ENCODE measurements around the gene CARM1.

Gene CARM1

DNA sequence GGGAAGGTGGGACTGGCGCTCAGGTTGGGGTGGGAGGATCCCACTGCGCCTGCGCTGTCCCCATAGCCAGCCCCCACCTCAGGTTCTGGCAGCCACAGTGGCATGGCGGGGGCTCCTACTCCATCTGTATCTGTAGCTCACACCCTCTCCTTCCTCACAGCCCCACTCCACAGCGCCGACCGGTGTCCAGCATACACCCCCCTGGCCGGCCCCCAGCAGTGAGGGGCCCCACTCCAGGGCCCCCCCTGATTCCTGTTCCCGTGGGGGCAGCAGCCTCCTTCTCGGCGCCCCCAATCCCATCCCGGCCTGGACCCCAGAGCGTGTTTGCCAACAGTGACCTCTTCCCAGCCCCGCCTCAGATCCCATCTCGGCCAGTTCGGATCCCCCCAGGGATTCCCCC is 41.4 kb upstream of the CARM1 start:
- Mint-ChIP-seq H3K27ac (no peak overlapping the region), H3K36me3 (ENCODE audit: low read depth) (peaks cover 25% of the 10 kb centered on the region), H3K9me3 (no peaks in the 10 kb centered on the region), H3K4me1 (no peaks in the 10 kb centered on the region), H3K27me3 (ENCODE audit: low read depth) (no peaks in the 10 kb centered on the region), H3K4me3 (no peak overlapping the region)
- TF ChIP-seq, protein P1, sequence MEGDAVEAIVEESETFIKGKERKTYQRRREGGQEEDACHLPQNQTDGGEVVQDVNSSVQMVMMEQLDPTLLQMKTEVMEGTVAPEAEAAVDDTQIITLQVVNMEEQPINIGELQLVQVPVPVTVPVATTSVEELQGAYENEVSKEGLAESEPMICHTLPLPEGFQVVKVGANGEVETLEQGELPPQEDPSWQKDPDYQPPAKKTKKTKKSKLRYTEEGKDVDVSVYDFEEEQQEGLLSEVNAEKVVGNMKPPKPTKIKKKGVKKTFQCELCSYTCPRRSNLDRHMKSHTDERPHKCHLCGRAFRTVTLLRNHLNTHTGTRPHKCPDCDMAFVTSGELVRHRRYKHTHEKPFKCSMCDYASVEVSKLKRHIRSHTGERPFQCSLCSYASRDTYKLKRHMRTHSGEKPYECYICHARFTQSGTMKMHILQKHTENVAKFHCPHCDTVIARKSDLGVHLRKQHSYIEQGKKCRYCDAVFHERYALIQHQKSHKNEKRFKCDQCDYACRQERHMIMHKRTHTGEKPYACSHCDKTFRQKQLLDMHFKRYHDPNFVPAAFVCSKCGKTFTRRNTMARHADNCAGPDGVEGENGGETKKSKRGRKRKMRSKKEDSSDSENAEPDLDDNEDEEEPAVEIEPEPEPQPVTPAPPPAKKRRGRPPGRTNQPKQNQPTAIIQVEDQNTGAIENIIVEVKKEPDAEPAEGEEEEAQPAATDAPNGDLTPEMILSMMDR (IDR thresholded peaks at IDR 0.05; ENCODE audit: unreplicated experiment in 3 of 3) = no peak

DNA sequence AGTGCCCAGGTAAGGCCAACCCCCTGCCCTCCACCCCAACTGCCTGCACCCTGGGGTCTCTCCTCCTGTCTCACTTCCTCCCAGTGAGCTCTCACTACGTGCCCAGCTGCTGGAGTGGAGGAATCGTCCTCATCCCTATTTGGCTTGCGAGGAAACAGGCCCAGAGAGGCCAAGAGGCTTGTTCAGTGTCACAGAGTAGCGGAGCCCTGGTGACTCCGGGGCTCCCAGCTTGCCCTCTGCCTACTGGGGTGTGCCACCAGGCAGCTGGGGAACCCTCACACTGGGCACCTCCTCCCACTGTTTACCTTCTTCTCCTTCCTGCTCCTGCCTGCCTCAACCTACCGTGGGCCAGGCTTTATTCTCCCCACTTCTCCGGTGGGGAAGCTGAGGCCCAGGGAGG is 41.0 kb upstream of the CARM1 start:
- Mint-ChIP-seq H3K9me3 (no peaks in the 10 kb centered on the region), H3K27me3 (ENCODE audit: low read depth) (no peaks in the 10 kb centered on the region), H3K27ac (no peak overlapping the region), H3K4me1 (peaks cover 2% of the 10 kb centered on the region), H3K36me3 (ENCODE audit: low read depth) (peaks cover 23% of the 10 kb centered on the region), H3K4me3 (no peak overlapping the region)
- TF ChIP-seq, protein P1 (IDR thresholded peaks at IDR 0.05; ENCODE audit: unreplicated experiment in 3 of 3) = no peak

DNA sequence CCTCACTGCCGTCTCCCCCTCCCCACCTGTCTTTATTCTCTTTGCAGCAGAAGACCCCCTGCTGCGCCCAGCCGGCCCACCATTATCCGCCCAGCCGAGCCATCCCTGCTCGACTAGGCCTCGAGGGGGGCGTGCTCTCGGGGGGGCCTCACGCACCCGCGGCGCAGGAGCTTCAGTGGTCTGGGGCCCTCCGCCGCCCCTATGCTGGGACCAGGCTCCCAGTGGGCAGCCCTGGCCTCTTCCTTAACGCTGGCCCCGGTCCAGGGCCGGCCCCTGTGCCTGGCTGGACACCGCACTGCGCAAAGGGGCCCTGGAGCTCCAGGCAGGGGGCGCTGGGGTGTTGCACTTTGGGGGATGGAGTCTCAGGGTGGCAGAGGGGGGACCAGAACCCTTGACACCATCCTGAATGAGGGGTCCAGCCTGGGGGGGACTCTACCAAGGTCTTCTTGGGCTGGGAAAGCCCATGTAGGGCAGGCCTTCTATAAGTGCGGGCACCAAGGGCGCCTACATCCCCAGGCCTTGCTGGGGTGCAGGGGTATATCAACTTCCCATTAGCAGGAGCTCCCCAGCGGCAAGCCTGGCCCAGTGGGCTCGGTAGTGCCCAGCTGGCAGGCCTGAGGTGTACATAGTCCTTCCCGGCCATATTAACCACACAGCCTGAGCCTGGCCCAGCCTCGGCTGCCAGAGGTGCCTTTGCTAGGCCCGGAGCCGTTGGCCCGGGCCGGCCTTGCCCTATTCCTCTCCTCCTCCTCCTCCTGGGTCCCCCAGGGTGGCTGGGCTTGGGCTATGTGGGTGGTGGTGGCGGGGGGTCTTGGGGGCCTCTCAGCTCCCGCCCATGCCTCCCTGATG is 40.2 kb upstream of the CARM1 start:
- Mint-ChIP-seq H3K4me1 (peaks cover 7% of the 10 kb centered on the region), H3K9me3 (peaks cover under 1% of the 10 kb centered on the region), H3K27me3 (ENCODE audit: low read depth) (no peaks in the 10 kb centered on the region), H3K36me3 (ENCODE audit: low read depth) (peaks cover 21% of the 10 kb centered on the region), H3K27ac (no peak overlapping the region), H3K4me3 (no peak overlapping the region)
- TF ChIP-seq, protein P1 (IDR thresholded peaks at IDR 0.05; ENCODE audit: unreplicated experiment in 3 of 3) = no peak

DNA sequence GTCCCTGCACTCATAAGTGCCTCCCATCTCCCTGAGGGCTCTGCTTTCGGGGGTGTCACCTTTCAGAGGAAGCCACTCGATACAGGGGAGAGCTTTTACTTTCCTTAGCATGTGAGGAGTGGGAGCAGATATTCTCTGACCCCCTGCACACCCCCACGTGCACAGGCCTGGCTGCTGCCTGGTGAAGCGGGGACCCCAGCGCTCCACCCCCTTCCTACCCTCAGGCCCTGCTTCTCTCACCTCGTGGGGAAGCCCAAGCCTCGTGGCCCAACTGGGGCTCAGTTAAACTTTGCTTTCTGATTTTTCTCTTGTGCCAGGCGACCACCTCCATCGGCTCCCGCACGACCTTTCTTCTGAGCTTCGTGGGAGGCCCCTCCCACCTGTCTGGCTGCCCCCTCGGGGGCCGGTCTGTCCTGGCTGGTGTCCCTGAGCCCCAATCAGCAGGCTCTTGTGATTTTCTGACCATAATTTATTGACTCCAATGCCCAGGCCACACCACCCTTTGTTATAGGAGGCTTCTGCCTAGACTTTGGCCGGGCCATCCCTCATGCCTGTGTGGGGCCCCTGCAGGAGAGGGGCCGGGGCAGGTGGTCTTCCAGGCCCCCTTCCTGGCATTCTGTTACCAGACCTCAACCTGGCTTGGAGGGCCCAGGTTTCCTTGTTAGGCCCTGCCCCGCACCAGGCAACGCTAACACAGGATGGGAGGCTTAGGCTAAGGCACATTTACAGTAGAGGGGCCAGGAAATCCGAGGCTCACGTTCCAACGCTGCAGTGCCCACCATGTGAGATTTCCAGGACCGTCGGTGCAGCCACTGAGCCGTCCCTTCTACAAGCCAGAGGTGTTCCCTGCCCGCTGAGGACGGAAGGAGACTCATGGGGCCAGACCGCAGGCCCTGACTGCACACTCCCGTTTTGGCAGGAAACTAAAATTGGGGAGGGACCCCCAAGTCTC is 39.1 kb upstream of the CARM1 start:
- peaks cover 20% of the 10 kb centered on the region for H3K36me3 Mint-ChIP-seq (ENCODE audit: low read depth)
- no peak overlapping the region for H3K4me3 Mint-ChIP-seq
- H3K27me3 Mint-ChIP-seq (ENCODE audit: low read depth) = no peaks in the 10 kb centered on the region
- H3K9me3 Mint-ChIP-seq = peaks cover 5% of the 10 kb centered on the region
- H3K27ac Mint-ChIP-seq = peak overlapping the region; percentile 11 to 85 (median 69)
- H3K4me1 Mint-ChIP-seq = peaks cover 12% of the 10 kb centered on the region
- TF ChIP-seq, protein P1 (IDR thresholded peaks at IDR 0.05; ENCODE audit: unreplicated experiment in 3 of 3) = no peak

DNA sequence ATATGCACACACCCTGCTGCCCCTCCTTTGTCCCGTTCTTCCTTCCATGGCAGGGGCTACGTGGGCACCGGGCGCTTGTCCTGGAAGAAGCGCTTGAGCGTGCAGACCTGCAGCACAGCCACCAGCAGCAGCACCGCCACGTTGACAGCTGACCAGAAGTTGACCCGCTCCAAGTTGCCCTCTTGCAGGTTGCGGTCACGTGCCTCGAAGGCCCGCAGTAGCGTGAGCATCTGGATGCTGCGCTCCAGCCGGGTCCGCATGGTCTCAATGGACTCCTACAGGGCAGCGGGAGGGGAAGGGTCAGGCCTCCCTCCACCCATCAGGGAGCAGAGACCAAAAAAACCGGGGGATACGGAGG is 38.4 kb upstream of the CARM1 start:
- peaks cover 12% of the 10 kb centered on the region for H3K4me1 Mint-ChIP-seq
- H3K27me3 Mint-ChIP-seq (ENCODE audit: low read depth) = no peaks in the 10 kb centered on the region
- no peak overlapping the region for H3K4me3 Mint-ChIP-seq
- H3K27ac Mint-ChIP-seq = peak overlapping the region in 2 of 3 experiments; percentile 11 to 85
- peaks cover 20% of the 10 kb centered on the region for H3K36me3 Mint-ChIP-seq (ENCODE audit: low read depth)
- TF ChIP-seq, protein P1 (IDR thresholded peaks at IDR 0.05; ENCODE audit: unreplicated experiment in 3 of 3) = no peak
- H3K9me3 Mint-ChIP-seq = peaks cover 5% of the 10 kb centered on the region

Data from nephron (organoid).